AG04450 (cell line): ENCODE results near the gene HOXA9. TPM values are rescaled to one million over a fixed set of nuclear protein-coding genes. Genes with fewer than 3 reads are reported as not detected.
A peak's percentile ranks its signal among the peaks of the same experiment; 100 is the strongest.

Experiments
- CTCF ChIA-PET: fragments of 300-600, 350-600 bp; formaldehyde crosslinking; extraction: SDS; loops from one replicate; lab custom pipeline; 2022; ENCODE audit warnings: antibody characterized with exemption, inconsistent platforms; lab: Charles Lee
- POLR2A ChIA-PET: fragments of 350-600 bp; formaldehyde crosslinking; extraction: SDS; loops from one replicate; lab custom pipeline; 2021; ENCODE audit warnings: antibody characterized with exemption, inconsistent platforms; lab: Yijun Ruan, JAX
- DNase-seq: peaks from one replicate; pipeline ENCODE4 v3.0.0-alpha.2; 2011; ENCODE audit warnings: low read depth, low spot score
- H3K27ac ChIP-seq: one replicate; pipeline ENCODE4 v1.5.1; 2012; ENCODE audit warnings: low read depth, low read length, control low read depth
- H3K27me3 ChIP-seq: one replicate; pipeline ENCODE4 v1.6.0; 2012; ENCODE audit warnings: low read length; ENCODE audit not compliant: control insufficient read depth, insufficient read depth
- H3K4me3 ChIP-seq: 2 replicates; pipeline ENCODE4 v1.5.1; 2011; ENCODE audit warnings: mild to moderate bottlenecking, low read depth, low read length, control low read depth
- H3K9me3 ChIP-seq: 2 replicates; pipeline ENCODE4 v1.5.1; 2012; ENCODE audit warnings: low read length; ENCODE audit not compliant: control insufficient read depth, insufficient read depth
- CTCF ChIP-seq: IDR thresholded peaks from 2 replicates; pipeline ENCODE4 v1.5.1; 2011; ENCODE audit warnings: low read depth, low read length, control low read depth, inconsistent platforms
- polyA plus RNA-seq: library from polyadenylated mRNA; depleted of rRNA; stranded (reverse); fragments of >200 nt; gene quantifications from 2 replicates; pipeline ENCODE4 v1.2.3, GENCODE V29; 2011

HOXA9 gene
- polyA plus RNA-seq, 1 experiment: 1.5 TPM

GRCh38 chr7:27116962-27117886 is 48.1 kb downstream of the HOXA9 start:
- peak overlapping the region; percentile 84 for H3K4me3 ChIP-seq
- no peaks in the 10 kb centered on the region for H3K27me3 ChIP-seq
- peak overlapping the region; percentile 92 for H3K27ac ChIP-seq
- H3K9me3 ChIP-seq: no peaks in the 10 kb centered on the region
- CTCF ChIA-PET: interaction anchor here (0.6 to 2.0 kb wide), 9 partner anchors 13 to 436 kb away, joined by 3 to 7 read pairs (median 3); partner anchors contain the start of genes HOXA4 and HOXA5
- POLR2A ChIA-PET: interaction anchor here (1.2 to 5.2 kb wide), 7 partner anchors 9 to 917 kb away, joined by 4 to 42 read pairs (median 5); partner anchors contain the start of genes HNRNPA2B1, HOXA1 and HOXA5
- DNase-seq: no peak
- TF ChIP-seq CTCF: no peak

GRCh38 chr7:27116031-27116961 is 49.0 kb downstream of the HOXA9 start:
- no peak for DNase-seq
- ChIA-PET CTCF (interaction anchor here (0.6 to 2.0 kb wide), 10 partner anchors 12 to 435 kb away, joined by 3 to 12 read pairs (median 4); partner anchors contain the start of genes HOXA4 and HOXA5), POLR2A (interaction anchor here (1.0 to 5.2 kb wide), 6 partner anchors 11 to 27 kb away, joined by 5 to 42 read pairs (median 8); partner anchors contain the start of genes HOXA1 and HOXA5)
- Histone ChIP-seq H3K4me3 (peak overlapping the region; percentile 84), H3K27me3 (no peaks in the 10 kb centered on the region), H3K9me3 (no peaks in the 10 kb centered on the region), H3K27ac (peak overlapping the region; percentile 98)
- TF ChIP-seq CTCF: no peak

- Histone ChIP-seq H3K4me3 (peak overlapping the region; percentile 84), H3K9me3 (no peaks in the 10 kb centered on the region), H3K27me3 (no peaks in the 10 kb centered on the region), H3K27ac (peak overlapping the region; percentile 98)
- DNase-seq: peak; percentile 81
- no peak for TF ChIP-seq CTCF
- ChIA-PET CTCF (interaction anchor here (0.6 to 2.0 kb wide), 9 partner anchors 9 to 284 kb away, joined by 3 to 12 read pairs (median 4); partner anchors contain the start of genes HOXA4 and HOXA5), POLR2A (interaction anchor here (0.6 to 1.9 kb wide), 11 partner anchors 10 to 84 kb away, joined by 3 to 11 read pairs (median 6); partner anchors contain the start of genes HOXA1 and HOXA5)
Observed at GRCh38 chr7:27115221-27116026, 49.9 kb downstream of the HOXA9 start.

GRCh38 chr7:27114881-27115220 is 50.5 kb downstream of the HOXA9 start:
- no peaks in the 10 kb centered on the region for H3K27me3 ChIP-seq
- TF ChIP-seq CTCF: no peak
- ChIA-PET CTCF (interaction anchor here (1.1 to 1.7 kb wide), 7 partner anchors 10 to 283 kb away, joined by 3 to 12 read pairs (median 4); partner anchors contain the start of gene HOXA5), POLR2A (interaction anchor here (0.6 to 1.9 kb wide), 12 partner anchors 10 to 83 kb away, joined by 3 to 11 read pairs (median 6); partner anchors contain the start of genes HOXA1 and HOXA5)
- H3K27ac ChIP-seq: peak overlapping the region; percentile 98
- peak overlapping the region; percentile 84 for H3K4me3 ChIP-seq
- no peaks in the 10 kb centered on the region for H3K9me3 ChIP-seq
- no peak for DNase-seq
